HEK293 (cell line): ENCODE measurements around the gene C20orf204.

ENCODE experiments used
- CTCF ChIA-PET: fragments of 350-600 bp; formaldehyde crosslinking; extraction: SDS; loops from one replicate; lab custom pipeline; 2021; ENCODE audit warnings: antibody characterized with exemption; lab: Yijun Ruan, JAX
- POLR2A ChIA-PET: fragments of 300-600 bp; formaldehyde crosslinking; extraction: SDS; loops from one replicate; lab custom pipeline; 2020; ENCODE audit warnings: antibody characterized with exemption, inconsistent platforms; lab: Yijun Ruan, JAX
- H3K27ac ChIP-seq: fragments of 200-500 bp; sonication (Bioruptor generic); 2 replicates; pipeline ENCODE4 v1.5.1; 2014; ENCODE audit warnings: low read depth, low read length, control low read depth, inconsistent platforms; ENCODE audit errors: extremely low read depth
- H3K36me3 ChIP-seq, 2 experiments: fragments of 200-500 bp in 1 of 2; sonication (Bioruptor generic) in 1 of 2; 1 replicate in 1 of 2; 2 replicates in 1 of 2; pipeline ENCODE4 v1.5.1; 2014 to 2017; ENCODE audit warnings: inconsistent platforms in 2 of 2, low read length in 2 of 2; ENCODE audit not compliant: control insufficient read depth in 2 of 2, insufficient read depth in 1 of 2
- H3K4me1 ChIP-seq: fragments of 200-500 bp; sonication (Bioruptor generic); 2 replicates; pipeline ENCODE4 v1.5.1; 2014; ENCODE audit warnings: mild to moderate bottlenecking, low read length, inconsistent platforms; ENCODE audit not compliant: control insufficient read depth, insufficient read depth
- H3K4me3 ChIP-seq: 2 replicates; pipeline ENCODE4 v1.5.1; 2011; ENCODE audit warnings: low read depth, mild to moderate bottlenecking, control low read depth, low read length, moderate library complexity
- H3K9me3 ChIP-seq: fragments of 200-500 bp; sonication (Bioruptor generic); 2 replicates; pipeline ENCODE4 v1.5.1; 2014; ENCODE audit warnings: low read depth, low read length, inconsistent platforms; ENCODE audit not compliant: control insufficient read depth, insufficient read depth
- BCL11A ChIP-seq: fragments of 450-650 bp; formaldehyde crosslinking; IDR thresholded peaks from 2 replicates; pipeline ENCODE4 v1.5.1; 2016; ENCODE audit warnings: low read depth, missing biosample characterization, missing genetic modification characterization
- GLIS2 ChIP-seq: fragments of 450-650 bp; formaldehyde crosslinking; IDR thresholded peaks from 2 replicates; pipeline ENCODE4 v1.5.1; 2016; ENCODE audit warnings: missing biosample characterization, missing genetic modification characterization
- KLF1 ChIP-seq: fragments of 450-650 bp; formaldehyde crosslinking; IDR thresholded peaks from 2 replicates; pipeline ENCODE4 v1.5.1; 2016; ENCODE audit warnings: missing biosample characterization, missing genetic modification characterization
- SETDB1 ChIP-seq: IDR thresholded peaks from one replicate; pipeline ENCODE4 v1.6.1; 2017; ENCODE audit warnings: mild to moderate bottlenecking, low read length, moderate library complexity, mixed read lengths; ENCODE audit not compliant: insufficient read length
- ZBTB17 ChIP-seq: fragments of 450-650 bp; formaldehyde crosslinking; IDR thresholded peaks from 2 replicates; pipeline ENCODE4 v1.5.1; 2016; ENCODE audit warnings: missing biosample characterization, missing genetic modification characterization
- ZBTB20 ChIP-seq: fragments of 450-650 bp; formaldehyde crosslinking; IDR thresholded peaks from 2 replicates; pipeline ENCODE4 v1.5.1; 2016; ENCODE audit warnings: missing biosample characterization, missing genetic modification characterization
- ZBTB8A ChIP-seq: fragments of 450-650 bp; formaldehyde crosslinking; IDR thresholded peaks from 2 replicates; pipeline ENCODE4 v1.5.1; 2016; ENCODE audit warnings: missing biosample characterization, missing genetic modification characterization
- ZFP37 ChIP-seq: fragments of 450-650 bp; formaldehyde crosslinking; IDR thresholded peaks from 2 replicates; pipeline ENCODE4 v1.5.1; 2016; ENCODE audit warnings: missing biosample characterization, missing genetic modification characterization
- ZIC2 ChIP-seq: fragments of 450-650 bp; formaldehyde crosslinking; IDR thresholded peaks from 2 replicates; pipeline ENCODE4 v1.5.1; 2016; ENCODE audit warnings: missing biosample characterization, missing genetic modification characterization
- ZNF10 ChIP-seq: fragments of 450-650 bp; formaldehyde crosslinking; IDR thresholded peaks from 2 replicates; pipeline ENCODE4 v1.5.1; 2017; ENCODE audit warnings: missing biosample characterization, missing genetic modification characterization
- ZNF133 ChIP-seq: fragments of 450-650 bp; formaldehyde crosslinking; IDR thresholded peaks from 2 replicates; pipeline ENCODE4 v1.5.1; 2016; ENCODE audit warnings: missing biosample characterization, missing genetic modification characterization
- ZNF16 ChIP-seq: fragments of 450-650 bp; formaldehyde crosslinking; IDR thresholded peaks from 2 replicates; pipeline ENCODE4 v1.5.1; 2016; ENCODE audit warnings: low read depth, missing biosample characterization, missing genetic modification characterization
- ZNF2 ChIP-seq: fragments of 450-650 bp; formaldehyde crosslinking; IDR thresholded peaks from 2 replicates; pipeline ENCODE4 v1.5.1; 2016; ENCODE audit warnings: missing biosample characterization, missing genetic modification characterization
- ZNF341 ChIP-seq: fragments of 450-650 bp; formaldehyde crosslinking; IDR thresholded peaks from 2 replicates; pipeline ENCODE4; 2016; ENCODE audit warnings: low read depth, missing biosample characterization, missing genetic modification characterization
- ZNF350 ChIP-seq: fragments of 450-650 bp; formaldehyde crosslinking; IDR thresholded peaks from 2 replicates; pipeline ENCODE4 v1.5.0; 2017; ENCODE audit warnings: missing biosample characterization, mild to moderate bottlenecking, missing genetic modification characterization
- ZNF423 ChIP-seq: fragments of 450-650 bp; formaldehyde crosslinking; IDR thresholded peaks from 2 replicates; pipeline ENCODE4 v1.5.1; 2016; ENCODE audit warnings: missing biosample characterization, missing genetic modification characterization
- ZNF555 ChIP-seq: fragments of 450-650 bp; formaldehyde crosslinking; conservative IDR thresholded peaks from 2 replicates; pipeline ENCODE4 v1.5.1; 2017; ENCODE audit warnings: missing biosample characterization, mild to moderate bottlenecking, missing genetic modification characterization, inconsistent platforms
- ZNF571 ChIP-seq: fragments of 450-650 bp; formaldehyde crosslinking; IDR thresholded peaks from 2 replicates; pipeline ENCODE4 v1.5.0; 2017; ENCODE audit warnings: missing biosample characterization, missing genetic modification characterization
- ZNF654 ChIP-seq: fragments of 450-650 bp; formaldehyde crosslinking; IDR thresholded peaks from 2 replicates; pipeline ENCODE4 v1.5.1; 2016; ENCODE audit warnings: low read depth, missing biosample characterization, missing genetic modification characterization
- ZNF660 ChIP-seq: fragments of 450-650 bp; IDR thresholded peaks from 2 replicates; pipeline ENCODE4 v1.5.1; 2018; ENCODE audit warnings: missing biosample characterization, mild to moderate bottlenecking, missing genetic modification characterization
- ZNF670 ChIP-seq: fragments of 450-650 bp; formaldehyde crosslinking; IDR thresholded peaks from 2 replicates; pipeline ENCODE4 v1.5.1; 2016; ENCODE audit warnings: missing biosample characterization, missing genetic modification characterization, low read depth
- ZNF791 ChIP-seq: fragments of 450-650 bp; formaldehyde crosslinking; IDR thresholded peaks from 2 replicates; pipeline ENCODE4 v1.5.1; 2016; ENCODE audit warnings: missing biosample characterization, missing genetic modification characterization
- ZSCAN30 ChIP-seq: fragments of 450-650 bp; IDR thresholded peaks from 2 replicates; pipeline ENCODE4 v1.5.1; 2018; ENCODE audit warnings: missing biosample characterization, mild to moderate bottlenecking, missing genetic modification characterization, moderate library complexity
- TF ChIP-seq, protein P1 (sequence below): fragments of 450-650 bp; formaldehyde crosslinking; IDR thresholded peaks from 2 replicates; pipeline ENCODE4 v1.5.1; 2016; ENCODE audit warnings: missing biosample characterization, missing genetic modification characterization
- TF ChIP-seq, protein P2 (sequence below): fragments of 450-650 bp; formaldehyde crosslinking; IDR thresholded peaks from 2 replicates; pipeline ENCODE4 v1.5.1; 2016; ENCODE audit warnings: missing biosample characterization, missing genetic modification characterization

Gene C20orf204

DNA sequence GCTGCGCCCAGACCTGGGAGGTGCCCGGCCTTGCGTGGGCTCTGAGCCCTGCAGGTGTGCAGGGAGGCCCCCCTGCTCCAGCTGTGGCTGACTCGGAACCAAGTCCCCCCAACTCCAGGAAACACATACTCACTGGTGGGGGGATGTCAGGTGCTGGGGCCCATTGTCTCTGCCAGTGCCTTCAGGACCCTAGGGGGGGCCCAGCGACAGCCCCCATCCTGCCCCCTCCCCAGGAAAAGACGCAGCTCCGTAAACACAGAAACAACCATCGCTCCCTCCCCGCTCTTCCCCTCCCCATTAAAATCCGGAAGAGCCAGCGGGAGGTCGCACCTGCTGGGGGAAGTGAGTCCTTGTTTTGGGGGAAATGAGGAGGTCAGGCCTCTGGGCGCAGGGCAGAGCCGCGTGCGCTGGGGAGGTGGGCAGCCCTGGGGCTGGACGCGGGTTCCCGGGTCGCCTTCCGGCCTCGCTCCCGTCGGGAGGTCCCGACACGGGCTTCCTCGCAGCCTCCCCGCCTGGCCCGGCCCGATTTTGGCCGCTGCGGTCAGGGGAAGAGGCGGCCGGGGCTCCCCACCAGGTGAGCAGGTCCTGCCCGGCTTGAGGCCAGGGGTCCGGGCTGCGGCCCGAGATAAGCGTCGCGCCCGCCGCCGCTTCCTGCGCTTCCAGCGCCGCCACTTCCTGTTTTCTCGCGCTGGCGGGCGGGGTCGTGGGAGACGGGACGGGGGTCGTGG lies 6.2 kb downstream of the C20orf204 start:
- H3K4me1 ChIP-seq, result no peaks in the 10 kb centered on the region
- TF ChIP-seq ZNF341 (peak; percentile 31), ZNF571 (no peak), ZIC2 (tag by site-specific recombination) (peak; percentile 44), GLIS2 (tag by site-specific recombination) (peak; percentile 27; the same call in 1 of the 2 replicates)
- TF ChIP-seq, all 188 proteins: peak for 3
- H3K9me3 ChIP-seq, result no peaks in the 10 kb centered on the region
- no peak overlapping the region for H3K4me3 ChIP-seq
- H3K27ac ChIP-seq, result no peak overlapping the region
- CTCF ChIA-PET, result interaction anchor here (0.5 to 4.4 kb wide), 3 partner anchors 12 to 503 kb away, joined by 3 to 39 read pairs (median 3); no protein-coding TSS in a partner anchor
- POLR2A ChIA-PET, result no interaction called here
- no peaks in the 10 kb centered on the region for H3K36me3 ChIP-seq

DNA sequence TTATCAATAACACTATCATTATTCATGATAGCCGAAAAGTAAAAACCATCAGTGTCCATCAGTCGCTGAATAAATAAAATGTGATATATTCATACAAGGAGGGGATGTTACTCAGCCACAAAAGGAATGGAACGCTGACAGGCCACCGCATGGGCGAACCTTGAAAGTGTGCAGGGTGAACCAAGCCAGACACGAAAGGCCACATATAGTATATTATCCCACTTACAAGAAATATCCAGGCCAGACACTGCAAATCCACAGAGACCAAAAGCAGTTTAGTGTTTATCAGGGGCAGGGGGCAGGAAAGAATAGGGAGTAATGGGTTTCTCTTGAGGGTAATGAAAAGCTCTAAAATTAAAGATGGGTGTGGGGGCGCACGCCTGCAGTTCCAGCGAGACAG lies 7.8 kb downstream of the C20orf204 start:
- H3K4me3 ChIP-seq, result no peak overlapping the region
- POLR2A ChIA-PET, result interaction anchor here (0.7 to 1.0 kb wide), 2 partner anchors 41 to 87 kb away, joined by 4 to 7 read pairs; partner anchors contain the start of gene UCKL1
- no peak for TF ChIP-seq ZNF350 (tag by site-specific recombination)
- TF ChIP-seq, protein P1, sequence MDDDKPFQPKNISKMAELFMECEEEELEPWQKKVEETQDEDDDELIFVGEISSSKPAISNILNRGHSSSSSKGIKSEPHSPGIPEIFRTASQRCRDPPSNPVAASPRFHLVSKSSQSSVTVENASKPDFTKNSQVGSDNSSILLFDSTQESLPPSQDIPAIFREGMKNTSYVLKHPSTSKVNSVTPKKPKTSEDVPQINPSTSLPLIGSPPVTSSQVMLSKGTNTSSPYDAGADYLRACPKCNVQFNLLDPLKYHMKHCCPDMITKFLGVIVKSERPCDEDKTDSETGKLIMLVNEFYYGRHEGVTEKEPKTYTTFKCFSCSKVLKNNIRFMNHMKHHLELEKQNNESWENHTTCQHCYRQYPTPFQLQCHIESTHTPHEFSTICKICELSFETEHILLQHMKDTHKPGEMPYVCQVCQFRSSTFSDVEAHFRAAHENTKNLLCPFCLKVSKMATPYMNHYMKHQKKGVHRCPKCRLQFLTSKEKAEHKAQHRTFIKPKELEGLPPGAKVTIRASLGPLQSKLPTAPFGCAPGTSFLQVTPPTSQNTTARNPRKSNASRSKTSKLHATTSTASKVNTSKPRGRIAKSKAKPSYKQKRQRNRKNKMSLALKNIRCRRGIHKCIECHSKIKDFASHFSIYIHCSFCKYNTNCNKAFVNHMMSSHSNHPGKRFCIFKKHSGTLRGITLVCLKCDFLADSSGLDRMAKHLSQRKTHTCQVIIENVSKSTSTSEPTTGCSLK (tag by site-specific recombination), result no peak
- TF ChIP-seq SETDB1, result no peak
- TF ChIP-seq ZNF2 (tag by site-specific recombination), result no peak
- TF ChIP-seq ZNF654 (tag by site-specific recombination), result no peak
- no peak for TF ChIP-seq BCL11A
- TF ChIP-seq ZSCAN30 (tag by site-specific recombination), result no peak
- TF ChIP-seq, all 188 proteins: peak for 0
- CTCF ChIA-PET, result interaction anchor here (0.8 to 1.4 kb wide), 2 partner anchors 10 to 13 kb away, joined by 4 to 6 read pairs; no protein-coding TSS in a partner anchor
- H3K9me3 ChIP-seq, result no peaks in the 10 kb centered on the region
- no peaks in the 10 kb centered on the region for H3K4me1 ChIP-seq
- no peak overlapping the region for H3K27ac ChIP-seq
- H3K36me3 ChIP-seq, result peaks cover 0 to 5% of the 10 kb centered on the region in 2 experiments; a peak in 1 of 3 replicates

DNA sequence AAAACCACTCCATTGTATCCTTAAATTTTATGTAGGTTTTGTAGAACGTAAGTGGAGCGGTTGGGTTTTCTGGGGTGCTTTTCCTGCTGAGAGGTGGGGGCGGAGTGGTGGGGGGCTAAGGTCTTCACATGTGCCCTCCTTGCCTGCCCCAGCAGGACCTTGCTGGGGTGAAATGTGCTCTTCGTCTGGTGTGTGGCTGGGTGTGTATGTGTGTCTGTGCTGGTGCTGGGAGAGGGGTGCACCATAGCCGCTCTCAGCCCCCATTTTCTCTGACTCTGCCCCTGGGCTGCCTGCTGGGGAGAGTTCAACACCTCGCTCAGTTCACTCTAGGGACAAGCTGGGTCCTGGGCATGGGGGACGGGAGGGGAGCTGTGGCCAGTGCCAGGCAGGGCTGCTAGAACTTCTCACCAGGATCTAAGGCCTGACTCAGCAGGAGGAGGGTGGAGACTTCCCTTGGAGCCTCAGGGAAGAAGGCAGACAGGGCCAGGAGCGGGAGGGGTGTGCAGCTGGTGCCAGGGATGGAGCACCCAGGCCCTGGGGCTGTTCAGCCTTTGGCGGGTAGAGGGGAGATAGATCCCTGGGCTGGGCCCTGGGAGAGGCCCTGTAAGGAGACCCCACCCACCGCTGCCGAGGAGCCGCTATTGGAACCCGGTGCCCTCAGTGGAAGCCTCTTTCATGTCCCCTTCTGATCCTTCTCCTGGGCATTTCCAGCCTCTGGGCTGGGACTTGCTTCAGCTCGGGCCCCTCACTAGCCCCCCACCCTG lies 8.7 kb downstream of the C20orf204 start:
- Histone ChIP-seq H3K36me3 (peaks cover 0 to 5% of the 10 kb centered on the region in 2 experiments; a peak in 1 of 3 replicates), H3K4me3 (no peak overlapping the region), H3K9me3 (no peaks in the 10 kb centered on the region), H3K27ac (no peak overlapping the region), H3K4me1 (no peaks in the 10 kb centered on the region; the same call in 1 of the 2 replicates)
- ChIA-PET CTCF (interaction anchor here (1.4 kb wide), 1 partner anchor 9 kb away, joined by 6 read pairs; no protein-coding TSS in a partner anchor), POLR2A (interaction anchor here (0.7 kb wide), 1 partner anchor 42 kb away, joined by 4 read pairs; no protein-coding TSS in a partner anchor)
- peak; percentile 81 for TF ChIP-seq ZBTB20 (tag by site-specific recombination)
- no peak for TF ChIP-seq ZNF10 (tag by site-specific recombination)
- TF ChIP-seq ZNF133 (tag by site-specific recombination), result no peak
- TF ChIP-seq ZNF791, result no peak
- TF ChIP-seq ZBTB8A (tag by site-specific recombination), result peak; percentile 51; the same call in 1 of the 2 replicates
- 0 out of 2 replicates have a peak, but pooled peaks have one; percentile 15 for TF ChIP-seq ZNF423
- TF ChIP-seq ZIC2 (tag by site-specific recombination), result peak; percentile 87
- TF ChIP-seq, protein P2, sequence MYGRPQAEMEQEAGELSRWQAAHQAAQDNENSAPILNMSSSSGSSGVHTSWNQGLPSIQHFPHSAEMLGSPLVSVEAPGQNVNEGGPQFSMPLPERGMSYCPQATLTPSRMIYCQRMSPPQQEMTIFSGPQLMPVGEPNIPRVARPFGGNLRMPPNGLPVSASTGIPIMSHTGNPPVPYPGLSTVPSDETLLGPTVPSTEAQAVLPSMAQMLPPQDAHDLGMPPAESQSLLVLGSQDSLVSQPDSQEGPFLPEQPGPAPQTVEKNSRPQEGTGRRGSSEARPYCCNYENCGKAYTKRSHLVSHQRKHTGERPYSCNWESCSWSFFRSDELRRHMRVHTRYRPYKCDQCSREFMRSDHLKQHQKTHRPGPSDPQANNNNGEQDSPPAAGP (tag by site-specific recombination), result peak; percentile 45
- no peak for TF ChIP-seq ZNF660 (tag by site-specific recombination)
- no peak for TF ChIP-seq ZNF555 (tag by site-specific recombination)
- peak; percentile 56; the same call in 1 of the 2 replicates for TF ChIP-seq ZBTB17
- peak; percentile 87 for TF ChIP-seq KLF1 (tag by site-specific recombination)
- no peak for TF ChIP-seq ZNF670 (tag by site-specific recombination)
- no peak for TF ChIP-seq ZNF16 (tag by site-specific recombination)
- no peak for TF ChIP-seq ZFP37 (tag by site-specific recombination)
- TF ChIP-seq GLIS2 (tag by site-specific recombination), result no peak
